Gastrocnemius medialis (tissue), 4 donors: ENCODE data around the gene UBAP2.

Experiments
- CTCF ChIP-seq, 5 experiments: fragments of 450-650 bp in 3 of 5; fragments of 200-600 bp in 2 of 5; sonication (generic) in 2 of 5; IDR thresholded peaks in 4 of 5; conservative IDR thresholded peaks in 1 of 5; 1 replicate in 4 of 5; 2 replicates in 1 of 5; pipeline ENCODE4 v1.5.1; 2016 to 2019; ENCODE audit warnings: antibody characterized with exemption in 5 of 5, mild to moderate bottlenecking in 3 of 5, moderate library complexity in 3 of 5
- POLR2A ChIP-seq, 2 donors: fragments of 450-650 bp; IDR thresholded peaks; one replicate each; pipeline ENCODE4 v1.6.1; 2017; ENCODE audit warnings: antibody characterized with exemption in 2 of 2, mild to moderate bottlenecking in 2 of 2, moderate library complexity in 2 of 2

DNA sequence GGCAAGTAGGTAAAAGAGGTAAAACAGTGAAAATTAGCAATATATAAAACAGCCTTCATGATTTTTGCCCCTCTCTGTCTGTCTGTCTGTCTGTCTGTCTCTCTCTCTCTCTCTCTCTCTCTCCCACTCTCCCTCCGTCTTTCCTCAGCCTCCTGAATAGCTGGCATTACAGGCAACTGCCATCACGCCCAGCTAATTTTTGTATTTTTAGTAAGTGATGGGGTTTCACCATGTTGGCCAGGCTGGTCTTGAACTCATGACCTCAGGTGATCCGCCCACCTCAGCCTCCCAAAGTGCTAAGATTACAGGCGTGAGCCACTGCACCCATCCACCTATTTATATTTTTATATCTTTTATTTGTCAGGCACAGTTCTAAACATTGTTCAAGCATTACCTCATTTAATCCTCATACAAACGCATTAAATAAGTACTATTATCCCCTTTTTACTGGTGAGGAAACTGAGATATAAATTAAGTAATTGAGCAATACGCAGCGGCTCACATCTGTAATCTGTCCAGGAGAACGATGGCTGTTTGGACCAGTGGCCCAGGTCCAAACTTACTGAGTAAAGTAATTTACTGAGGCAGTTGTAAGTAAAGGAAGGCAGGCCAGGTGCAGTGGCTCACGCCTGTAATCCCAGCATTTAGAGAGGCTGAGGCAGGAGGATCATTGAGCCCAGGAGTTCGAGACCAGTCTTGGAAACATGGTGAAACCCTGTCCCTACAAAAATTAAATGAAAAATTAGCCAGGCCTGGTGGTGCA, 170.8 kb downstream of the UBAP2 start:
- no peak for TF ChIP-seq CTCF (IDR thresholded peaks at IDR 0.05 in 4 of 5, conservative IDR thresholded peaks at IDR 0.05 in 1 of 5)
- TF ChIP-seq POLR2A (IDR thresholded peaks at IDR 0.05), result no peak
